Stimulated activated CD4-positive, alpha-beta T cell treated with anti-CD3 and anti-CD28 coated beads, Interleukin-4, amount 100 ng/mL, for 24 hours (primary cell): Measurements from ENCODE around the gene EBF3.
A peak's percentile ranks its signal among the peaks of the same experiment; 100 is the strongest.

Source experiments
- DNase-seq: peaks from one replicate; pipeline ENCODE4 v3.0.0-alpha.2; 2020

Gene EBF3, protein sequence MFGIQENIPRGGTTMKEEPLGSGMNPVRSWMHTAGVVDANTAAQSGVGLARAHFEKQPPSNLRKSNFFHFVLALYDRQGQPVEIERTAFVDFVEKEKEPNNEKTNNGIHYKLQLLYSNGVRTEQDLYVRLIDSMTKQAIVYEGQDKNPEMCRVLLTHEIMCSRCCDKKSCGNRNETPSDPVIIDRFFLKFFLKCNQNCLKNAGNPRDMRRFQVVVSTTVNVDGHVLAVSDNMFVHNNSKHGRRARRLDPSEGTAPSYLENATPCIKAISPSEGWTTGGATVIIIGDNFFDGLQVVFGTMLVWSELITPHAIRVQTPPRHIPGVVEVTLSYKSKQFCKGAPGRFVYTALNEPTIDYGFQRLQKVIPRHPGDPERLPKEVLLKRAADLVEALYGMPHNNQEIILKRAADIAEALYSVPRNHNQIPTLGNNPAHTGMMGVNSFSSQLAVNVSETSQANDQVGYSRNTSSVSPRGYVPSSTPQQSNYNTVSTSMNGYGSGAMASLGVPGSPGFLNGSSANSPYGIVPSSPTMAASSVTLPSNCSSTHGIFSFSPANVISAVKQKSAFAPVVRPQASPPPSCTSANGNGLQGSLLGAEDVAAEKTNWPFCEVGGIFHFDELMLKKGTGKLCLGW

DNA sequence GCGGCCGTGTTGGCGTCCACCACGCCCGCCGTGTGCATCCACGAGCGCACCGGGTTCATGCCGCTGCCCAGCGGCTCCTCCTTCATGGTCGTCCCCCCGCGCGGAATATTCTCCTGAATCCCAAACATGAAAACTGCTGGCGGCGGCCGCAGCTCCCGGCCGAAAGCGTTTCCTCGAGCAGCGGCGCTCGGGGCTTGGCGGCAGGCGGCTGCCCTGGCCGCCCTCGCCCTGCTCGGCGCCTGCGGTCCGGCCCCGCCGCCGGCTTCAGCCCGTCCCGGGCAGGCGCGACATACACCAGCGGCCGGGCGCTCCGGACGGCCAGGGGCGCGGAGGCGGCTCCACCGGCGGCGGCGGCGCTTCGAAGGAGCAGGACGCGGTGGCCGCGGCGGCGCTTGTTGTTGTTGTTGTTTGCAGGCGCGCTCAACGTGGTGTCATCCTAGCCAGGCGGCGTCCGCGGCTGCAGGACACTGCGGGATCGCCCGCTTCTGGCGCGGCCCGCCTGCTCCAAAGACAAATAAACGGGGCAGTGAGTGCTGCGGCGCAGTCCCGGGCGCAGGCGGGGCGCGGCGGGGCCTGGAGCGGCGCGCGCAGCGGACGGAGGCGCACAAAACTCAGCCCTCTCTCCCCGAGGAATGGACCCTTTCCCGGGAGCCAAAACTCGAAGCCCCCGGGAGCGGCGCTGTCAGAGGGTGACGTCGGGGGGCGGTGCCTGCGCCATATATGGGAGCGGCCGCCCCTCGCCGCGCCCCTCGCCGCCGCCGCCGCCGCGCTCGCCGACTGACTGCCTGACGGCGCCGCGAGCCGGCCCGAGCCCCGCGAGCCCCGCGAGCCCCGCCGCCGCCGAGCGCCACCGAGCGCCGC lies at the start of gene EBF3:
Gene EBF3, minus strand, starts transcription at position 634 of the 861 bp plus-strand sequence. Its CDS starts 506 bp downstream, at position 128.
- peak; percentile 21 for DNase-seq

DNA sequence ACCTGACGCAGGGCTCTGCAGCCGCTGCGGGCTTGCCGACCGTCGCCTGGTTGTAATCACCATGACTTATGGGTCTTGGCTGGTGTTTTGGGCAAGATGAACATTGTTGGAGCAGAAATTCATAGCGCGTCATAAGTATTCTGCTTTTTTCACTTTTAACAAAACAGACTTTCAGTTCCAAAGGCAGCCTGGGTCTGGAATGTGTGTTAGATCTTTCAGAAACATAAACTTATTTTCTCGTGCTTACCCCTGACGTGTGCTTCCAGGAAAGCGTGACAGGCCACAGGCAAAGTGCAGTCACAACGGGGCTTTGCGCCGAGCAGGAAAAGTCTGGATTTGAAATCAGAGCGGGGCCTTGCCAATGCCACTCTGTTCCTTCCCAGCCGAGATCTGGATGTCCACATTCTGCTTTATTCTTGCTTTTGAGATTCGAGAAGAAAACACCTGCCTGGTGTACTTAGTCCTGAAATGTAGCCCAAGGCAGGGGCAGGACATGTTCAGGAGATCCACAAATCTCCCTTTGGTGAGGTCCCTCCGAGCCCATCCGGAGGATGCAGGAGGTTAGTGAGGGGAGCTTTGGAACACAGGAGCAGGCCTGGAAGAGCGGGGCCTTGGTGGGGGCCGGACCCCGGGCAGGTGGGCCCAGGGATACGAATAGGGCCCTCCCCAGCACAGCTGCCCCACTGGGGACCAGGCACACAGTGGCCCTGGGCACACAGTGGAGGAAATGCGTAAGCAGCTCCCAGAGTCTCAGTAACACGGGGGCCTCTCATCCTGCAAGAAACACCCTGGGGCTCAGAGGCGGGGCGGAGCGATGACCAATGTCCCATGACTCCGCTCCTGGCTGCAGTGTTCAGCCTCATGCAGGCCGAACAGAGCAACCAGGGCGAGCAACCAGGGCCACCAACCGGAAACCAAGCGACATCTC lies 49.5 kb upstream of the EBF3 start:
- DNase-seq: no peak

DNA sequence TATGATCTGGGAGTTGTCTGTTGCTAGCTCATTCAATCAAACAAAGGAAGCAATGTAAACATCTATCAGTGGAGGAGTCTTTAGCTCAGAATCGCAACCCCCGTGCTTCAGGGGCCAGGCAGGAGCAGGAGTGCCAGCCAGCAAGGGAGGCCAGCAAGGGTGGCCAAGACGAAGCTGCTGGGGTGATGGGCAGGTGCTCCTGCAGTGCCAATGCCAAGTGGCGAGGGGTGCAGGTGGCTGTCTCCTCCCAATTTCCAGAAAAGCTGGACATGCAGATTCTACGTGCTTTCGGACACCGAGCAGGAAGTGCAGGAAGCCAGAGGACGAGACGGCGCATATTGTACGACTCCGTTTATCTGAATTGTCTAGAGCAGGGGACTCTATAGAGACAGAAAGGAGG lies 48.1 kb upstream of the EBF3 start:
- DNase-seq: no peak

DNA sequence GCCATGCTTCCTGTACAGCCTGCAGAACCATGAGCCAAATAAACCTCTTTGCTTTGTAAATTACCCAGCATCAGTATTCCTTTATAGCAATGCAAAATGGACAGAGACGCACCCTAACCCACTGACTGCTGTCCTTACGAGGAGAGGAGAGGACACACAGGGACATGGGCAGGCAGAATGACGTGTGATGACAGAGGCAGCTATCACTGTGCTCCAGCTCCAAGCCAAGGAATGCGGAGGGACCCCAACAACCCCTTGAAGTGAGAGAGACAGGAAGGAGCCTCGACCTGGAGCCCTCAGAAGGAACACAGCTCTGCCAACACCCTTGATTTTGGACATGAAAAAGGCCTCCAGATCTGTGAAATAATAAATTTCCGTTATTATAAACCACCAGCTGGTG lies 46.6 kb upstream of the EBF3 start:
- DNase-seq: no peak

DNA sequence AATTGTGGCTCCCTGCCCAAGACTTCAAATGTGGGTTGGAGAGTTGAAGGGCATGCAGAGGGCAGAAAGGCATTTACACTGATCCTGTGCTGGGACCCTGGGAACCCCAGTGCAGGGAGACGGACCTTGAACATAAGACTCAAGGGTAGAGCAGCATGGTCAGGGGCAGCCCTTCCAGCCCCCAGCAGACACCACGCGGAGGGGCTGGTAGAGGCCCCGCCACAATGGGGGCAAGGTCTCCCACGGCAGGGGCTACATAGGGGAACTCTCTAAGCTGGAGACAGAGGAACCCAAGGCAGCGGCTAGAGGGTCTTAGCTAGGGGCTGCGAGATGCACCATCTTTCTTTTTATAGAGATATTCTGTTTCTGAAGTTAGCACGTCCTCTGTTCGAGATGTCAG lies 45.2 kb upstream of the EBF3 start:
- no peak for DNase-seq

DNA sequence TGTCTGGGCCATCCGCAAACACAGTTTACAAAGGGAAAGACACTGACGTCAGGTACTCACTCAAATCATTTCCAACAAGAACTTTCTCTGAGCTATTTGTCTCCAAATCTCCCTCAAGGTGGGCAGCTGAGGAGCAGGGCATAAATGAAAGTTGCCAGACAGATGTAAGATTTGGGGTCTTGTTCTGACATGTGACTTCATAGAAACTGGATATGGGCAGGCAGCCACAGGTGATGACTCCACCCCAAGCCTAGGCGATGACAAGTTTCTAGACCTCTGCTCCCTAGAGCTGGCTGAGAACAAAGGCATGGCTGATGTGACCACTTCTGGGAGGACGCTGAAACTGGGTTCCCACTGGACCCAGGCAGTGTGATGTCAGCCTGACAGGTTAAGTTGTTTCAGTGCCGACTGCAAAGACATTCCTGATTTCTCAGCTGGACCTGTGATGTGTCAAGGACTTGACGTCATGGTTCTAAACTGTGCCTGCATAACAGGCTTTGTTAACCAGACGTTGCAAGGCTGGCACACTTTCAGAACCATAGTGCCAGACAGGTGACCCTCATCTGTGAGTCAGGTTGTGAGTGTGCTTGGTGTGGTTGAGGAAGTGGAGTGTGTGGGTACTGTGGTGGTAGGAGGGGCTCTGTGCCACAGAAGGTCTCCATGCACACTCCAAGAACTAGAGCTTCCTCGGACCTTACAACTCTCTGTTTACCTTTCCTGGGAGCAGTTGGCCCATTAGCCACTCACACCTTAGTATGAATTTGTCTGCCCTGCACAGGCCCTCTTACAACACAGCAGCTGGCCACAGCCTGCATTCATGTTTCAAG lies 39.9 kb upstream of the EBF3 start:
- DNase-seq: no peak

DNA sequence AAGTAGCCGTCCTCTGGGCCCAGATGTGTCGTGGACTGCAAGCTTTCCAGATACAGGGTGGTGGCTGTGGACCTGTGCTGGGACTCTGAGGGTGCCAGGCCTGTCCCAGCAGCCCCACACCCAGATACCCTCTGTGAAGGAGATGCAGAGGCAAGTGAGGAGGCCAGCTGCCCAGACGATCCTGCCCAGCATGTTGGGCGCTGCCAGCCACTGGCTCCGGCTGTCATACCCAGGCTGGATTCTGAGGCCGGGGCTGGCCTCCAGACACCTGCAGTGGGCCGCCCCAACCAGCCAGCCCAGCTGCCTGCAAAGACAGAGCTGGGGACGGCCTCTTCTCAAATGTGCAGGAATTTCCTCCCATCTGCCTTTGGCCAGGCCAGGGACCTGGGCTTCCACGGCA lies 39.1 kb upstream of the EBF3 start:
- DNase-seq: no peak

DNA sequence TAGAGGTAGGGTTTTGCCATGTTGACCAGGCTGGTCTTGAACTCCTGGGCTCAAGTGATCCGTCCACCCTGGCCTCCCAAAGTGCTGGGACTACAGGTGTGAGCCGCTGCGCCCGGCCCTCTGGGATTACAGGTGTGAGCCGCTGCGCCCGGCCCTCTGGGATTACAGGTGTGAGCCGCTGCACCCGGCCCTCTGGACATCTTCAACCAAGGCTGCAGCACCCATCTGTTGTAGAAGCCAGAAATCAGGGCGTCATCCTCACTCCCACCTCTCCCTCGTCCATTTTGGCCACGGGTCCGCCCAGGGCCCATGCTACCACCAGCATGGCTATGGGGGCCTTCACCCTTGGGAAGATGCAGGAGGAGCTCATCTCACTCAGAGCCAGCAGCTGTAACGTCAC lies 38.5 kb upstream of the EBF3 start:
- no peak for DNase-seq

DNA sequence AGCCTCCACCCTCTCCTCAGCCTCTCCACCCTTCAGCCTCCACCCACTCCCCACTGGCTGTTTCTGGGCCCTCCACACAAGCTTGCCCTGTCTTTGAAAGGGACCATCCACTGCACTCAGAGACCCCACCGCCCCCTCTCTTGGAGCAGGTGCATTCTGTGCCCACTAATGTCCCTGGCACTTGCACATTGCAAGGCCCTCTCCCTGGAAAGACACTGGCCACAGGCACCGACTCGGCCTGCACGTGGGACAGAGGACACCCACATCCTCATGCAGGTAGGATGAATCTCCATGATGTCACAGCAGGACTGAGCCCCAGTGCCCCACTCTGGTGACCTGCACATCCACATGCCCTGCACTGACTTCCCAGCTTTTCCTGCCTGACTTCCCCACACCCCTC lies 36.8 kb upstream of the EBF3 start:
- no peak for DNase-seq

DNA sequence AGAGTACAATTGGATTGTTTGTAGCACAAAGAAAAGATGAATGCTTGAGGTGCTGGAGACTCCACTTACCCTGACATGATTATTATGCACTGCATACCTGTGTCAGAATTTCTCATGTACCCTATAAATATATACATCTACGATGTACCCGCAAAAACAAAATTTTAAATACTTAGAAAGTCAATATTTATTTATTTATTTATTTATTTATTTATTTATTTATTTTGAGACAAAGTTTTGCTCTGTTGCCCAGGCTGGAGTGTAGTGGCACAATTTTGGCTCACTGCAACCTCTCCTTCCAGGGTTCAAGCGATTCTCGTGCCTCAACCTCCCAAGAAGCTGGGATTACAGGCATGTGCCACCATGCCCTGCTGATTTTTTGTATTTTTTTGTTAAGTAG lies 35.1 kb upstream of the EBF3 start:
- DNase-seq: no peak

DNA sequence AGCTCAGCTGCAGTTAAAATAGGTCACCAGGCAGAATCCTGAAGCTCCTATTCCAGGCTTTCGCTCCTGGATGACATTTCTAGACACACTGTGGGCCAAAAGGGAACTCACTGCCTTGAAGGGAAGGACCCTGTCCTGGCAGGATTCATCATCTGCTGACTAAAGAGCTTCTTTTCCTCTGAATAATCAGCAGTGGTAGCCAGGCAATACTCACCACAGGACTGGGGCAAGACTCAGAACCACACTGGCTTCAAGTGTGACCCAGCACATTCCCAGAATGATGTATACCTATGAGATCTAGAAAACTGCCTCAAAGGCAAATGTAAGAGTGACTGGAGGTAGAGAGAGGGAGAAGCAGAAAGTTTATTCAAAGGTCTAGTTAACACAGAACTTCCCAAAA lies 29.5 kb upstream of the EBF3 start:
- no peak for DNase-seq

DNA sequence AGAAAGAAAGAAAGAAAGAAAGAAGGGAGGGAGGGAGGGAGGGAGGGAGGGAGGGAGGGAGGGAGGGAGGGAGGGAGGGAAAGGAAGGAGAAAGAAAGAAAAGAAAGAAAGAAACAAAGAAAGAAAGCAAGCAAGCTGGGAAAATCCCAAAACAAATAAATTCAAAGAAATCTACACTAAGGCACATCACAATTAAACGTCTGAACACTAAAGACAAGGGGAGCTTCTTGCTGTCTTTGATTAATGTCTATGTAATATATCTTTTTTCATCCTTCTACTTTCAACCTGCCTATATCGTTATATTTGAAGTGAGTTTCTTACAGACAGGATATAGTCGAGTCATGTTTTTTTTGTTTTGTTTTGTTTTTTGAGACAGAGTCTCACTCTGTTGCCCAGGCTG lies 28.3 kb upstream of the EBF3 start:
- no peak for DNase-seq

DNA sequence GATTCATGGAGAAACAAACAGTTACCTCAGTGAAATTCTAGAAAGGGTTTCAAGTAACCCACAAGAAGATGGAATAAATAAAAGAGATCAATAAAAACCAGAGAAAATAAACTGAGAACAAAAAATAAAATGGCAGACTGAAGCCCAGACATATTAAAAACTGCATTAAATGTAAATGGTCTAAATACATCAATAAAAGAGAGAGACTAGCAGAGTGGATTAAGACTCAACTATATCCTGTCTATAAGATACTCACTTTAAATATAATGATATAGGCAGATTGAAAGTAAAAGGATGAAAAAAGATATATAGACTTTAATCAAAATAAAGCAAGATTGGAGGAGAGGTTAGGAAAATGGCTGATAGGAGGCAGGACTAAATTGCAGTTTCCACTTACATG lies 18.8 kb upstream of the EBF3 start:
- DNase-seq: no peak

DNA sequence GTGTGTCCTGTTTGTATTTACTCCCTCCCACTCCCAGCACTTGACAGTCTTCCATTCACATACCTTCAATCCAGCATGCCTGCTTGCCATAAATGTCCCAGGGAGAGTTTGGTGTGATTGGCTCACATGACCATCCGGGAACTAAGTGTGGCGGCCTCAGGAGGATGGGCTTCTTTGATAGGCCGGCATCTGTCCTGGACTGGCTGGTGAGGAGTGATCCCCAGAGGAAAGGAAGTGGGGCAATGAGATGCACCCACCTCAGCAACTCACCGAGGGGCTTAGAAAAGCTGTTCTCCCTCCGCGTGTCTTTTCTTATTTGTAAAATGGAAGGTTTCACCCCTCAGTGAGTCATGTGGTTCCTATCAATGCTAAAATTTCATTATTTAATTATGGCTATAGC lies 14.9 kb upstream of the EBF3 start:
- DNase-seq: no peak

DNA sequence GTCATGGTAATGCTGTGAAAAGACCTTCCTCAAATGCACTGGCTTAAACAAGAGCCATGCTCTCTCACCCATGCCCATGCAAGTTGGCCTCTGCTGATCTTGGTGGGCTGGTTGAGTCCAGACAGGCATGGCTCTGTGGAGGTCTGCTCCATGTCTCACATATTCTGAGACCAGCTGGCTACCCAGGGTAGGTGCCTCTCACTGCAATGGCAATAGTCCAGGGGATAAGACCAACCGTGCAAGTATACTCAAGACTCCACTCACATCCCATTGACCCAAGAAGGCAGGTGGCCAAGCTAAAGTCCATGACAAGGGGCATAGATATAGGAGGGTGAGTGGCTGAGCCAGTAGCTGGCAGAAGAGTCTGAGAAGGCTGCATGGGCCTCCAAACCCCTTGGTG lies 14.2 kb upstream of the EBF3 start:
- DNase-seq: no peak

DNA sequence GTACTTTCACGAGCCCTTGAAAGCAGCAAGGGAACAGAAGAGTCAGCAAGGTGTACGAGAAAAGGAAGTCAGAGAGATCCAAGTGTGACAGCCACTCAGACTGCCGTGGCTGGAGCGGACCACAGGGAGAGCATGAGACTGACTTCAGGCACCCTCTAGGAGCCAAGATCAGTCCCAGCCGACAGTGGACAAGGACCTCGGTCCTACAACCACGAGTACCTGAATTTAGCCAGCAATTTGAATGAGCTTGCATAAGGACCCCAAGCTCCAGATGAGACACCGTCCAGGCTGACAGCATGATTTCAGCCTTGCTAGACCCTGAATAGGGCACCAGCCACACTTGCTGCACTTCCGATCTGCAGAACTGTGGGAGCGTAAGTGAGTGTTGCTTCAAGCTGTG lies 13.7 kb upstream of the EBF3 start:
- DNase-seq: no peak

DNA sequence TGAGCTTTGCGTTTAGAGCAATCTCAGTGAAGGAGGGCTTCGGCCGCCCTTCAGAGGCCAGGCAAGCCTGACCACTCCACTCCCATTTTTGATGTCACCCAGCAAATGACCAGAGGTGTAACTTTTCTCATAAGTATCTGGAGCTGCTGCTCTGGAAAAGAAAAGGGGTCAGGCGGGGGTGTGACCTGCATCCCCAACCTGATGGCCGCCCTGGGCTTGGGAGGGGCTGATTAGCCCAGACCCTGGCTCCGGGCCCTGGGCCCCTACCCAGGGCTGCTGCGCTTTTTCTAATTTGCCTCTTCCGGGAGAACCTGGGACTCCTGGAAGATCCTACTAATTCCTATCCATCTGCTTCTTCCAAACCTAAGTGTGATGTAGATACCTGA lies 9.6 kb upstream of the EBF3 start:
- no peak for DNase-seq

DNA sequence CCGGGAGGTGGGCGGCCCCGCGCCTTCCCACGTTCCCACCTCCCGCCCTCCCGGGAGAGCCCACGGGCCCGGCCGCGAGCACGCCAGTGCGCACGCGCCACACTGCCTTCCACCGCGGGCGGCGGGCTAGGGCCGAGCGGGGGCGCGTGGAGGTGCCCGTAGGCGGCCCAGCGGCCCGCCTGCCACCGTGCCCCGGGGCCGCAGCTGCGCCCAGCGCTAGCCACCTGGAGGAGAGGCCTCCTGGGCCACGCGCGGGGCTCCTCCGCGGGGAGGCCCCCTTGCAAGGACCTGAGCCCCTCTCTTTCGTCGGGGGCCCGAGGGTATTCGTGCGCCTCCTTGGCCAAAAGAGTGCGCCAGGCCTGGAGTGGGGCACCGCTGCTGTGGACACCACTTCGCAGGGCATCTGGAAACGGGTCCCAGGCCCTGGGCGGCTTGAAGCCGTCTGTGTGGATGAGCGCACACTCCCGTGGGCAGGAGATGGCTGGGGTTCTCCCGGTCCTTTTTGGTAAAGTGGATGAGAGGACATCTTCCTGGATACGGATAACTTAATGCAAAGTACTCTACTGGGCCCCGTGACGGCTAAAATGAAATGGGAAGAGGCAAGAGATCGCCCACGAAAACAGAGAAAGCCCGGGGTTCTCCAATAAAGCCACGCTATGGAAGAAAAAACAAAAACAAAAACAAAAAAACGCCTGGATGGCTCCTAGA lies 9.0 kb upstream of the EBF3 start:
- DNase-seq: no peak

DNA sequence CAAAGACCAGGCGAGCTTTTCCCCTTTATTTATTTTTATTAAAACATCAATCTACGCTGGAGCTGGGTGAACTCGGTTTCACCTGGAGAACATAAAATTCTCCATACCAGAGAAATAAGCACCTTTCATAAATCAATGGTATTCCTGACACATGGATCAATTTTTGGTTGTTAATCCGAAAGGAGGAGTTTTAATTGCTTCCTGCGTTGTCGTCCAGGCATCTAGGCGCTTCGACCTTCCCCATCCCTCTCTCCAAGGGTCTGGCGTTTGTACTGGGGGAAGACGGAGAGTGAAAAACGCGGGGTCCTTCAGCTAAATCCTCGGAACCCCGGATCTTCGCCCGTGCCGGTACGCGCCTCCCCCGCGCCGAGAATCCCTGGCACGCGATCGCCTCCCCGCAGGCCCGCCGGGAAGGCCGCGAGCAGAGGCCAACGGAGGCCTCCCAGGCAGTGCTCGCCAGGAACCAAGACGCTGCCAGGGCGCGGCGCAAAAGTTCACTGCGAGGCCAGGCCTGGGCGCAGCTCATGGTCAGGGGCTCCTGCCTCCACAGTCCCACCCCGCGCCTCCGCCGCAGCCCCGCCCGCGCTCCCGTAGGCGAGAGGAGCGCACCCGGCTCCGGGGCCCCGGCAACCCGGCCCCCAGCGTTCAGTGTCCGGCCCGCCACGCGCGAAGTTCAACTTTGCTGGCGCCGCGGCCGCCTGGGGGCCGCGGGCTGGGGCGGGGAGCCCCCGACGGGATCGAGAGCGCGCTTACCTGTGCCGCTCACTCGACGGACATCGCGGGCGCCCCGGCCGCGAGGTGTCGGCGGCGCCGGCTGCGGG lies 8.3 kb upstream of the EBF3 start:
- DNase-seq: no peak
